Astrocyte of the hippocampus (primary cell): ENCODE measurements around the gene SPOCK3.
"Not testable (repeated sequence)": the region's sequence is repeated elsewhere in the genome, so short reads cannot be mapped to it uniquely, and the experiment has no call there.

Experiments used
- DNase-seq: peaks from one replicate; pipeline ENCODE4 v3.0.0; 2011; ENCODE audit warnings: low read depth, low spot score

Gene SPOCK3

GRCh38 chr4:167234316-167234881 is at the start of gene SPOCK3:
TSS of gene SPOCK3 (minus strand) at chr4:167234494.
- DNase-seq = peak; percentile 73

- DNase-seq = peak; percentile 2
Measured at GRCh38 chr4:167282171-167282864, 48.0 kb upstream of the SPOCK3 start.

GRCh38 chr4:167281545-167281944 is 47.3 kb upstream of the SPOCK3 start:
- DNase-seq = not testable (repeated sequence)

GRCh38 chr4:167274351-167274750 is 40.1 kb upstream of the SPOCK3 start:
- DNase-seq = peak; percentile 12

- no peak for DNase-seq
Measured at GRCh38 chr4:167265231-167265630, 30.9 kb upstream of the SPOCK3 start.

GRCh38 chr4:167248271-167248670 is 14.0 kb upstream of the SPOCK3 start:
- DNase-seq = no peak

GRCh38 chr4:167239627-167240026 is 5.3 kb upstream of the SPOCK3 start:
- DNase-seq = no peak

GRCh38 chr4:167238226-167238625 is 3.9 kb upstream of the SPOCK3 start:
- no peak for DNase-seq

GRCh38 chr4:167233685-167234315 is 494 bp downstream of the SPOCK3 start:
- DNase-seq = peak; percentile 39

GRCh38 chr4:167232805-167233684 is 1.2 kb downstream of the SPOCK3 start:
- peak; percentile 2 for DNase-seq

GRCh38 chr4:167230744-167231143 is 3.5 kb downstream of the SPOCK3 start:
- no peak for DNase-seq

GRCh38 chr4:167222099-167222498 is 12.2 kb downstream of the SPOCK3 start:
- DNase-seq = no peak

- DNase-seq = no peak
Measured at GRCh38 chr4:167221084-167221483, 13.2 kb downstream of the SPOCK3 start.

- no peak for DNase-seq
Measured at GRCh38 chr4:167218022-167218608, 16.2 kb downstream of the SPOCK3 start.

GRCh38 chr4:167216783-167217182 is 17.5 kb downstream of the SPOCK3 start:
- no peak for DNase-seq

GRCh38 chr4:167210166-167210565 is 24.1 kb downstream of the SPOCK3 start:
- DNase-seq = no peak

GRCh38 chr4:167196344-167197012 is 37.8 kb downstream of the SPOCK3 start:
- peak; percentile 36 for DNase-seq

GRCh38 chr4:167190379-167190778 is 43.9 kb downstream of the SPOCK3 start:
- DNase-seq = no peak

GRCh38 chr4:167185465-167185864 is 48.8 kb downstream of the SPOCK3 start:
- no peak for DNase-seq

GRCh38 chr4:167183036-167183435 is 51.3 kb downstream of the SPOCK3 start:
- DNase-seq = no peak

GRCh38 chr4:167177925-167178324 is 56.4 kb downstream of the SPOCK3 start:
- no peak for DNase-seq
